Lung (tissue), 12 donors: Measurements from ENCODE around the gene STARD10. TPM values are rescaled to one million over a fixed set of nuclear protein-coding genes. Genes with fewer than 3 reads are reported as not detected.

ENCODE experiments used
- ATAC-seq: fragments of 200-7000 bp; cut with Tn5 transposase; one replicate; pipeline ENCODE4 v1.9.1; 2020; ENCODE audit warnings: moderate number of reproducible peaks; ENCODE audit not compliant: insufficient read depth, low FRiP score
- DNase-seq, 3 donors: peaks; one replicate each; pipeline ENCODE4 v3.0.0-alpha.2; 2013 to 2017
- H3K27ac ChIP-seq, 2 donors: one replicate each; pipeline ENCODE4 v1.5.1; 2013; ENCODE audit warnings: mild to moderate bottlenecking in 2 of 2, moderate library complexity in 2 of 2, control low read depth in 1 of 2, inconsistent platforms in 1 of 2, low read depth in 1 of 2, low read length in 1 of 2
- H3K27me3 ChIP-seq, 3 donors: one replicate each; pipeline ENCODE4 v1.5.1; 2013; ENCODE audit warnings: low read length in 2 of 3; ENCODE audit not compliant: control insufficient read depth in 3 of 3, insufficient read depth in 3 of 3
- H3K36me3 ChIP-seq, 4 donors: one replicate each; pipeline ENCODE4 v1.5.1; 2013; ENCODE audit warnings: low read length in 4 of 4, mild to moderate bottlenecking in 1 of 4, moderate library complexity in 1 of 4; ENCODE audit not compliant: control insufficient read depth in 4 of 4, insufficient read depth in 4 of 4
- H3K4me1 ChIP-seq, 5 donors: one replicate each; pipeline ENCODE4 v1.5.1; 2013; ENCODE audit warnings: low read length in 5 of 5, mild to moderate bottlenecking in 2 of 5, moderate library complexity in 1 of 5; ENCODE audit not compliant: control insufficient read depth in 5 of 5, insufficient read depth in 5 of 5
- H3K4me3 ChIP-seq: one replicate; pipeline ENCODE4 v1.5.1; 2013; ENCODE audit warnings: mild to moderate bottlenecking, control low read depth, moderate library complexity
- H3K9ac ChIP-seq, 2 donors: one replicate each; pipeline ENCODE4 v1.5.1; 2013; ENCODE audit warnings: low read length in 2 of 2, control low read depth in 1 of 2; ENCODE audit not compliant: insufficient read depth in 1 of 2
- H3K9me3 ChIP-seq, 4 donors: one replicate each; pipeline ENCODE4 v1.5.1; 2013; ENCODE audit warnings: low read length in 3 of 4, mild to moderate bottlenecking in 1 of 4, moderate library complexity in 1 of 4; ENCODE audit not compliant: control insufficient read depth in 4 of 4, insufficient read depth in 3 of 4
- WGBS, 2 donors: extraction: QIAGEN DNeasy Blood & Tissue Kit; methylation state at CpG; one replicate each; pipeline ENCODE4 v1.1.7; 2013; 5-methylcytosine and 5-hydroxymethylcytosine counted together
- polyA plus RNA-seq, 2 donors: library from polyadenylated mRNA; stranded (reverse); fragments of 200-250 nt; gene quantifications; one replicate each; pipeline ENCODE4 v1.2.1, GENCODE V29; 2013
- total RNA-seq, 2 donors: library from RNA; depleted of rRNA in 1 of 2; stranded (reverse); fragments of >200 nt in 1 of 2; gene quantifications; one replicate each; pipeline ENCODE4 v1.2.1, GENCODE V29; 2014 to 2021
- TF ChIP-seq, protein P1 (sequence below): IDR thresholded peaks from 2 replicates; pipeline ENCODE4 v1.5.1; 2012; ENCODE audit warnings: mild to moderate bottlenecking; ENCODE audit errors: control extremely low read depth, extremely low read depth
- donor health status: control.
- donor health status: control.
- donor health status: Bipolar disorder and iron deficiency.
- donor health status: healthy.
- donor health status: DM: yes; HTN: yes; CAD: no.

The STARD10 gene
- total and polyA plus RNA-seq, 4 donors: 66.5 to 198 (median 102) TPM

DNA sequence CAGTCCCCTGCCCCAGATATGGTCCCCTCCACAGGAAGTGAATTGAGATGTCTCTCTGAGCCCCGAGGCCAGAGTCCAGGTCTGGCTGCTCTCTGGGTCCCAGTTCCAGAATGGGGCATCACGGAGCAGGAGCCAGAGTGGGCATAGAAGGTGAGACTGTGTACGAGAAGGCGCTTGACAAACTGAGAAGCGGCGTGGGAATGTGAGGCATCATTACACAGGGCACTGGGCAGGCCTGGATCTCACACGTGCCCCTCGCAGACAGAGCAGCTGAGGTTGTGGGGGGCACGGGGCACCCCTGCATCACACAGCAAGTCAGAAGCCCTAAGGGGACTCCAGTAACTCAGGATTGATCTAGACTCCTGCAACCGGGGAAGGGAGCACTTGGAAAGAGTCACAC, 9.2 kb downstream of the STARD10 start:
- Histone ChIP-seq H3K27ac (peak overlapping the region in 1 of 2 donors; percentile 4), H3K9me3 (no peaks in the 10 kb centered on the region), H3K4me1 (peaks cover 0 to 24% (median 23%) of the 10 kb centered on the region in 5 donors), H3K27me3 (no peaks in the 10 kb centered on the region), H3K4me3 (no peak overlapping the region), H3K9ac (no peak overlapping the region), H3K36me3 (no peaks in the 10 kb centered on the region)
- WGBS, 2 donors: 91 to 92% methylated on average over 10 of the region's 10 CpGs
- TF ChIP-seq, protein P1, sequence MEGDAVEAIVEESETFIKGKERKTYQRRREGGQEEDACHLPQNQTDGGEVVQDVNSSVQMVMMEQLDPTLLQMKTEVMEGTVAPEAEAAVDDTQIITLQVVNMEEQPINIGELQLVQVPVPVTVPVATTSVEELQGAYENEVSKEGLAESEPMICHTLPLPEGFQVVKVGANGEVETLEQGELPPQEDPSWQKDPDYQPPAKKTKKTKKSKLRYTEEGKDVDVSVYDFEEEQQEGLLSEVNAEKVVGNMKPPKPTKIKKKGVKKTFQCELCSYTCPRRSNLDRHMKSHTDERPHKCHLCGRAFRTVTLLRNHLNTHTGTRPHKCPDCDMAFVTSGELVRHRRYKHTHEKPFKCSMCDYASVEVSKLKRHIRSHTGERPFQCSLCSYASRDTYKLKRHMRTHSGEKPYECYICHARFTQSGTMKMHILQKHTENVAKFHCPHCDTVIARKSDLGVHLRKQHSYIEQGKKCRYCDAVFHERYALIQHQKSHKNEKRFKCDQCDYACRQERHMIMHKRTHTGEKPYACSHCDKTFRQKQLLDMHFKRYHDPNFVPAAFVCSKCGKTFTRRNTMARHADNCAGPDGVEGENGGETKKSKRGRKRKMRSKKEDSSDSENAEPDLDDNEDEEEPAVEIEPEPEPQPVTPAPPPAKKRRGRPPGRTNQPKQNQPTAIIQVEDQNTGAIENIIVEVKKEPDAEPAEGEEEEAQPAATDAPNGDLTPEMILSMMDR: no peak
- no peak for DNase-seq
- no peak for ATAC-seq

DNA sequence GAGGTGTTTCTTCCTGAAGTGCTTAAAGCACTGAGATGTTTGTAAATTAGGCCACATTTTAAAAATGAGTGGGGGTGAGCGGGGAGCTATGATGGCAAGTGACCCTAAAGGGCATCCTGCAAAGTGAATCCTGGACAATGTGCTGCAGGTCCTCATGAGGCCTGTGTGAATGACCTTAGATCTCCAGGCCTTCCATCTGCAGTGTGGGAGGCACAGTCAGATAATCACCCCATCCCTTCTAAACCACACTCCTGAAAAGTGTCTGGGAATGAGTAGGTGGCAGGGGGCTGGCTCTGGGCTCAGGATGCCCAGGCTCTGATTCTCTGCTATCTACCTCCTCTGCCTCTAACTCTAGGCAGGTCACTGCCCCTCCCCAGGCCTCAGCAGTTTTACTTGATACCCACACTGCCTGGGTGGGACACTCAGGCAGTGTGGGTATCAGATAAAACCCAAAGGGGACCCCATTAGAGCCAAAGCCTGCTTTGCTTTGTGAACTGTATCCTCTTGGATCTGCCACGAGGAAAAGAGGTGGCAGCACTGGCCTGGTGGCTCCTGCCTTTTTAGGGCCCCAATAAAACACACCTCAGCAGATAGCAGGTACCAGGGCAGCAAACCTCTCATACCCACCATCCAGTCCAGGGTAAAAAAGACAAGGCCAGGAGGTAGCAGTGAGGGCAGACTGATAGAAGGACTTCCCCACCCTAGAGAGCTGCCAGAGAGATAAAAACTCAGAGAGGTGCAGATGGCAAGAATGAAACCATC, 10.5 kb downstream of the STARD10 start:
- no peaks in the 10 kb centered on the region for H3K9me3 ChIP-seq
- no peak overlapping the region for H3K9ac ChIP-seq
- 88 to 94% methylated on average over 2 of the region's 2 CpGs for WGBS, 2 donors
- H3K4me1 ChIP-seq: peaks cover 0 to 26% (median 19%) of the 10 kb centered on the region in 5 donors
- DNase-seq (no peak), ATAC-seq (no peak)
- peaks cover 0 to 4% (median 0%) of the 10 kb centered on the region in 4 donors for H3K36me3 ChIP-seq
- no peak overlapping the region for H3K4me3 ChIP-seq
- TF ChIP-seq, protein P1: no peak
- H3K27ac ChIP-seq: no peak overlapping the region
- H3K27me3 ChIP-seq: no peaks in the 10 kb centered on the region

DNA sequence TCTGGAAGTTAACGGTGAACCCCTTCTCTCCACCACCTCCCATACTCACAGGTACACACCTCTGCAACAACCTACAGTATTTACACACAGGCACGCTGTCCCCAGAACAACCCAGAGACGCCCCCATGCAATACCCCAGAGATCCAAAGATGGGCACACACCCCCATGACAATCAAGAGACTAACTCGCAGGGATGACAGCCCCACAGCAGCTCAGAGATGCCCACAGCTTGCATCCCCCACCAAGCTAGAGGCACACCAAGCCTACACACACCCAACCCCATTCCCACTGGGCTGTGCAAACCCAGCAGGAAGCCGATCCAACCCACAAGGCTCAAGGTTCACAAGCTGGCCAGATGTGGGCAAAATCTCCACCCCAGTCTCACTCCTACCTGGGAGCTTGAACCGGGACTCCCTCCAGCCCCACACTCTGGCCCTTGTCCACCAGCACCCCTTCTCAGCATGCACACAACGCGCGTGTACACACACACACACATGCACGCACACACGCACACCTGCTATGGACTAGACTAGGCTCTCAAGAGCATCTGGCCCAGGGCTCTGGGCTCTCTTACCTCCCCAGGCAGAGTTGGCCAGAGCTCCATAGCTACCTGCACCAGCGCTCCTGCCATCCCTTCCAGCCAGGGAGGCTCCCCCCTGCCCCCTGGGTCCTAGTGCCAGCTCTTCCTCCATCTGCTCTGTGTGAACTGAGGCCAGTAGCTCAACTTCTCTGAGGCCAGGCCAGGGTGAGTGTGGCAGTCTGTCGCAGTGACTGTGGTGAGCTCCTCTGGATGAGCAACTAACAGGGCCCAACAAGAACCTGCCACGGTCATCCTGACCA, 11.5 kb downstream of the STARD10 start:
- Histone ChIP-seq H3K9me3 (no peaks in the 10 kb centered on the region), H3K4me3 (no peak overlapping the region), H3K4me1 (peaks cover 0 to 34% (median 20%) of the 10 kb centered on the region in 5 donors), H3K27me3 (no peaks in the 10 kb centered on the region), H3K27ac (peak overlapping the region in 1 of 2 donors; percentile 5), H3K36me3 (peaks cover 0 to 4% (median 0%) of the 10 kb centered on the region in 4 donors), H3K9ac (no peak overlapping the region)
- TF ChIP-seq, protein P1: no peak
- DNase-seq (no peak), ATAC-seq (no peak)
- WGBS, 2 donors: 56 to 60% methylated on average over 14 of the region's 14 CpGs
